ENCODE data around the gene CD300LF.

The CD300LF gene

GRCh38 chr17:74730491-74731346, 18.0 kb upstream of the CD300LF start:
- no peak for DNase-seq (ENCODE audit: low read depth in 4 of 4, low spot score in 1 of 4)

DNA sequence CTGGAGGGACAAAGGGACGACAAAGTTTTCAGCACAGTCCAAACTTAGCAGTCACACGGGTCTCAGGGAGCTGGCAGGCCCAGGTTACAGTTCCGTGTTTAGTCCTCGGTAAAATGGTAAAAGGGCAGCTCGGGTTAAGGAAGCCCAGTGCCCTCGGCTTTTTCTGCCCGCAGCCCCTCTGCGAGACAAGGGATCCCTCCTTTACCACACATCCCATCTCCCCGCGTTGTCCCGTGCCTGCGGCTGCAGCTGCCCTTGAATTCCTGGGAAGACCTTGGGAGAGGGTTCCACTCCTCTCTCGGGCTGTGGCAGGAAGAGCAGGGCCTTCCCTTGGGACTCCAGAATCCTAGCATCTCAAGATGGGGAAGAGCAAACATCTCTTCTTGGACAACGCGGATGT, 17.1 kb upstream of the CD300LF start:
- no peak for DNase-seq (ENCODE audit: low read depth in 4 of 4, low spot score in 1 of 4)

- DNase-seq (ENCODE audit: low read depth in 4 of 4, low spot score in 1 of 4): no peak
These were observed 16.6 kb upstream of the CD300LF start for GRCh38 chr17:74729368-74729767.

GRCh38 chr17:74728702-74729075, 16.0 kb upstream of the CD300LF start:
- no peak for DNase-seq (ENCODE audit: low read depth in 4 of 4, low spot score in 1 of 4)

GRCh38 chr17:74728033-74728701, 15.4 kb upstream of the CD300LF start:
- DNase-seq (ENCODE audit: low read depth in 4 of 4, low spot score in 1 of 4): no peak

DNA sequence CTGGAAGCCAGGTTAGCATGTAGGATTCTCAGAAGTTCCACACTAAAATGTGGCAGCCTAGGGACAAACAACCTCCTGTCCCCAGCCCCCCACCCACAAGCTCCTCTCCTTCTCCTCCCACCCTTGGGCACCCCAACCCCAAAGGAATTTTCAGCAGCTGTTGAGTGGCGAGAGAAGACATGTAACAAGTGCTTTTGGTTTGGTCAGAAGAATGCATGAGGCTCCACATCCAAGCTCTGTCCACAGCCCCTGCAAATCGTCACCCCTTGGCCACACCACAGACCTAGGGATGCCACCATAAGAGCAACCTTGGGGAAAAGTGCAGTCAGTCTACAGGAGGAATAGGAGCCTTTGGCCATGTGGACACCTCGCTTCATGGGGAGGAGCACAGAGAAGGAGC, 12.4 kb upstream of the CD300LF start:
- no peak for DNase-seq (ENCODE audit: low read depth in 4 of 4, low spot score in 1 of 4)

GRCh38 chr17:74723891-74724290, 11.2 kb upstream of the CD300LF start:
- no peak for DNase-seq (ENCODE audit: low read depth in 4 of 4, low spot score in 1 of 4)

DNA sequence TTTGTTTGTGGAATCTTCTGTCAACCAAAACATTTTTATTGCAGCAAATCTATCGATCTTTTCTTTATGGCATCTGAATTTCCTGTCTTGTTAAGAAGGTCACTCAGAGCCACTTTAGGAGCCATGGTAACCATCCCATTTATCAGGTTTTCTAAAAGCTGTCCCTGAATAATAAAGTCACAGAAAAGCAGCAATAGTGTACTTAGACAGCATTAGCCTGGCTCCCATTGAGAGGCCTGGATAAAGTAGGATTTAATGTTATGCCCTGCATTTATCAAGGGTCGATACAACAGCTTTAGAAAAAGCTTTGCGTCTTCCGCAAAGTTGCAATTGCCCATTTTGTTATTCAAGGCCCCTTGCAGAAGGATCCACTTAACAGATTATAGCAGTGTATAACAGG, 10.1 kb upstream of the CD300LF start:
- DNase-seq (ENCODE audit: low read depth in 4 of 4, low spot score in 1 of 4): no peak

DNA sequence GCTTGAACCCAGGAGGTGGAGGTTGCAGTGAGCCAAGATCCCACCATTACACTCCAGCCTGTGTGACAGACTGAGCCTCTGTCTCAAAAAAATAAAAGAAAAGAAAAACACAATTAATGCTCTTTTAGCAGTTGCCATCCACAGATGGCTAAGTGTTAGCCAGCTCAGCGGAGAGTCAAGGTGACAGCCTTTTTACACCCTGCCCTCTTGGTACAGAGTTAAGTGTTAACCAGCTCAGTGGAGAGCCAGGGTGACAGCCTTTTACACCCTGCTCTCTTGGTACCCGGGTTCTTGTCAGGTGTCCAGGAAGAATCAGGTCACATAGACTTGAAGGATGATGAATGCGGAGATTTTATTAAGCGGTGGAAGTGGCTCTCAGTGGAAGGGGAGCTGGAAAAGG, 7.8 kb upstream of the CD300LF start:
- DNase-seq (ENCODE audit: low read depth in 4 of 4, low spot score in 1 of 4): no peak

- DNase-seq (ENCODE audit: low read depth in 4 of 4, low spot score in 1 of 4): no peak
These were observed 2.4 kb upstream of the CD300LF start for GRCh38 chr17:74715144-74715543.

- no peak for DNase-seq (ENCODE audit: low read depth in 4 of 4, low spot score in 1 of 4)
These were observed 540 bp upstream of the CD300LF start for GRCh38 chr17:74713171-74713755.

- DNase-seq (ENCODE audit: low read depth in 4 of 4, low spot score in 1 of 4): no peak
These were observed 422 bp downstream of the CD300LF start for GRCh38 chr17:74712301-74712700.

DNA sequence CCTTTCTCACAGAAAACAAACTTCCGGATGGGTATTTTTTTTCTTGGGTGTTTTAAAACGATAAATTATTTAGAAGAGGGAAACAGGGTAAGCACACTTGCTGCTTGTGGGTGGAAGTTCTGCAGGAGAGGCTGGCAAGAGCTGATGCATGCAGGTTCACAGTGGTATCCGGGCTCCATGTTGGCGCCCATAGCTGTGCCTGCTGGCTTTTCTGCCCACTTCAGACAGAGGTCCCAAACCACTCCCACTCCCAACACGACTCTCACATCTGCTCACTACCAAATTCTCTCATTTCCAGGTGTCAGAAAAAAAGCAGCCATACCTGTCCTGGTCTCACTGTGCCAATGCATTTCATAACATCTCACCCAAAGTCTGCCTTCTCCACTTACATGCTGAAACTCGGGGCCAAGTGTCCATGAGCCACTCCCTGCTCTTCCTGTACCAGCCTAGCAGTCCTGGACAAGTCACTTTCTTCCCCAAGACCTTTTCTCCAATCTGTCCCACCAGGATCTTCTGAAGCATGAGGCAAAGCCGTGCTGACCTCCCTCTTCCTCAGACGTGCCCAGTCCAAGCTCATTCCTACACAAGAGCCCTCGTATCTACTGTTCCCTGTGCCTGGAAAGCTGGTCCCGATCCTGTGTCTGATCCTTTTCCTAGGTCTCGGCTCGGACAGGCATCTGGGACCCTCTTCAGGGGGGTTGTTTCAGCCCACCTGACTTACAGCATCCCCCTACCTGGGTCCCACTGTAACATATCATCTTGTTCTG, 1.5 kb downstream of the CD300LF start:
- DNase-seq (ENCODE audit: low read depth in 4 of 4, low spot score in 1 of 4): no peak

DNA sequence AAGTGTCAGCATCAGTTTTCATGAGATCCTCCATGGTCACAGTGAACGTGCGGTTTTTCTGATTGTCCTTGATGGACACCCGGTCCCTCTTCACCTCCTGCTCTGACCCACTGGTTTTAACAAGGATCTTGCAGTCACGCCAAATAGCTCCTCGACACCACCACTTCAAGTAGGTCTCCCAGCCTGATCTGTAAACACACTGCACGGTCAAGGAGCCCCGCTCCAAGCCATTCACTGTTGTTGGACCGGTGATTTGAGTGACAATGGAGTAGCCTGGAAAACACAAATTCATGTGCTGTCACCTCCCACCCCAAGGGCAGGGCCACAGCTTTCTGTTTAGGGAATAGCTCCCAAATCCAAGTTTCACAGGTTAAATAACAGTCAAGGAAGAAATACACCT, 8.2 kb downstream of the CD300LF start:
- no peak for DNase-seq (ENCODE audit: low read depth in 4 of 4, low spot score in 1 of 4)

- DNase-seq (ENCODE audit: low read depth in 4 of 4, low spot score in 1 of 4): no peak
These were observed 9.4 kb downstream of the CD300LF start for GRCh38 chr17:74703311-74703710.

DNA sequence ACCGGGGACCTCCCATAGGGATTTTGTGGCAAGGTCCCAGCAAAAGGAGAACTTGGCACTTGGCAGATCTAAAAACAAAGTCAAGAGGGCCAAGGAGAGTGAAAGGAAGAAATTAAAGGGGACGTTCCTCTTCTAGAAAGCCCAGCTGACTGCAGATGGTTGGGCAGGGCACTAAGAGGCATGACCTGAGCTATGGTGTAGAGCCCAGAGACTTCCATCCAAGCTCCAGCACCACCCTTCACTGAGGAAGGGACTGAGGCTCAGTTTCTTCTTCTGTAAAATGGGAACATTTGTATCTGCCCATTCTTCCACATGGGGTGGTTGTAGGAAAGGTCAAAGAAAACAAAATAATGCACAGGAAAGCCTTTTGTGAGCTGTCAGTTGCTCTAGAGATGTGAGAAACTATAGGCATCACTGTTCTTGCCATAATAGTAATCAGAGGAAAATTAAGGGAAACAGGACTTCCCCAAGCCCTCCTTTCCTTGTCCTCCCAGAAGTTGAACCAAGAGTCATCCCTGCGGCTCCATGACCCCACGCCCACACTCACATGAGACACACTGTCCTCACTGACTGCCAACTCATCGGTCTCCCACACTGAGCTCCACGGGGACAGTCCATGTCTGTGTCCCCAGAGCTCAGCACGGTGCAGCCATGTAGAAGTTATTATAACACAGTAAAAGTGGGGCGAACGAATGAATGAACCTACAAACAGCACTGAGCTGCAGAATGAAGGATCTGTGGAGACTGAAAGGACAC, 10.4 kb downstream of the CD300LF start:
- no peak for DNase-seq (ENCODE audit: low read depth in 4 of 4, low spot score in 1 of 4)

DNA sequence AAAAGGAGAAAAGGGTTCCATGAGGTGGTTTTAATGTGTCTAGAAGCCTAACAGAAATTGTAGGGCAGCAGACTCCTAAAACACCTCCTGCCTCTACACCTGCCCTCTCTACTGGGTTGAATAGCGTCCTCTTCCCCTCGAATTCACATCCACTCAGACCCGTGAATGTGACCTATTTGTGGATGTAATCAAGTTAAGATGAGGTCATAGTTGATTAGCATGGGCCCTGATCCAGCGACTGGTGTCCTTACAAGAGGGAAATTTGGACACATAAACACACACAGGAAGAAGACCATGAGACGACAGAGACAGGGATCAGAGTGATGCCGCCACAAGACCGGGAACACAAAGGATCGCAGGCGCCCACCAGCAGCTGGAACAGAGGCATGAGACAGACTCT, 13.5 kb downstream of the CD300LF start:
- DNase-seq (ENCODE audit: low read depth in 4 of 4, low spot score in 1 of 4): no peak

- DNase-seq (ENCODE audit: low read depth in 4 of 4, low spot score in 1 of 4): no peak
These were observed 14.7 kb downstream of the CD300LF start for GRCh38 chr17:74698069-74698468.

DNA sequence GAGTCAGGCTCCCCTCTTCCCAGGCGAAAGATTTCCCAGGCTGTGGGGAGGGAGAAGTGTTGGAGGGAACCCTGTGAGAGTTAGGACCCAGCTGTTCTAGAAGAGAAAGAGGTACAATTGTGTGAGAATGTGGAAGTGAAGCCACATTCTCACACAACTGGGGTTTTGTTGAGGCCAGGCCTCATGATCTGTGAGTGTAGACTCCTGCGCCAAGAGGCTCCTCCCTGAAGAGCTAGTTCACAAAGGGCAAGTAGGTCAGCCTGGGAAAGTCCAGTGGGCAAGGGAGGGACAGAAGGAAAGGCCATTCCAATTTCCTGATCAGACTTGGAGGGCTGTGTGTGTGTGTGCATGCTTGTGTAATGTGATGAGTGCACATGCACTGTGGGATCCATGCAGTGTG, 15.2 kb downstream of the CD300LF start:
- no peak for DNase-seq (ENCODE audit: low read depth in 4 of 4, low spot score in 1 of 4)

GRCh38 chr17:74695629-74696028, 17.1 kb downstream of the CD300LF start:
- no peak for DNase-seq (ENCODE audit: low read depth in 4 of 4, low spot score in 1 of 4)

GRCh38 chr17:74694081-74694480, 18.6 kb downstream of the CD300LF start:
- DNase-seq (ENCODE audit: low read depth in 4 of 4, low spot score in 1 of 4): no peak
